SK-N-SH treated with all-trans-retinoic acid at 6 μM for 48 hours (cell line): ENCODE data around the gene CELF1.

Experiments
- ATAC-seq: fragments of 200-7000 bp; cut with Tn5 transposase; 3 replicates; pipeline ENCODE4 v1.9.1; 2020; ENCODE audit warnings: mild to moderate bottlenecking, moderate library complexity
- ARNTL ChIP-seq: fragments of 450-650 bp; formaldehyde crosslinking; IDR thresholded peaks from 2 replicates; pipeline ENCODE4 v1.5.0; 2020; ENCODE audit warnings: low read depth, mild to moderate bottlenecking, moderate library complexity, borderline replicate concordance
- BACH2 ChIP-seq: fragments of 250-450 bp; sonication (Bioruptor Pico); IDR thresholded peaks from 2 replicates; pipeline ENCODE4 v1.9.0; 2021; ENCODE audit warnings: mild to moderate bottlenecking, borderline replicate concordance
- CSDC2 ChIP-seq: fragments of 250-450 bp; sonication (Bioruptor Pico); IDR thresholded peaks from 2 replicates; pipeline ENCODE4 v1.5.0; 2020; ENCODE audit warnings: mild to moderate bottlenecking, moderate library complexity
- ESRRG ChIP-seq: fragments of 250-450 bp; sonication (Bioruptor Pico); IDR thresholded peaks from 2 replicates; pipeline ENCODE4 v1.6.1; 2021; ENCODE audit warnings: mild to moderate bottlenecking
- GLIS3 ChIP-seq: fragments of 250-450 bp; sonication (Bioruptor Pico); IDR thresholded peaks from 2 replicates; pipeline ENCODE4 v1.5.0; 2020; ENCODE audit warnings: mild to moderate bottlenecking, moderate library complexity
- ISL1 ChIP-seq: fragments of 250-450 bp; sonication (Bioruptor Pico); IDR thresholded peaks from 2 replicates; pipeline ENCODE4 v2.1.2; 2022; ENCODE audit warnings: mild to moderate bottlenecking, moderate library complexity
- OSR1 ChIP-seq: fragments of 250-450 bp; sonication (Bioruptor Pico); IDR thresholded peaks from 2 replicates; pipeline ENCODE4 v1.8.0; 2022; ENCODE audit warnings: moderate library complexity, mild to moderate bottlenecking, inconsistent platforms
- PPARA ChIP-seq: fragments of 250-450 bp; sonication (Bioruptor Pico); IDR thresholded peaks from 2 replicates; pipeline ENCODE4 v1.5.0; 2020; ENCODE audit warnings: mild to moderate bottlenecking, borderline replicate concordance
- RARB ChIP-seq: fragments of 250-450 bp; sonication (Bioruptor Pico); IDR thresholded peaks from 2 replicates; pipeline ENCODE4 v1.8.0; 2021; ENCODE audit warnings: mild to moderate bottlenecking, moderate library complexity
- SNAI2 ChIP-seq: fragments of 250-450 bp; sonication (Bioruptor Pico); IDR thresholded peaks from 2 replicates; pipeline ENCODE4 v1.5.0; 2020; ENCODE audit warnings: mild to moderate bottlenecking, moderate library complexity
- TCF4 ChIP-seq: fragments of 250-450 bp; sonication (Bioruptor Pico); IDR thresholded peaks from 2 replicates; pipeline ENCODE4 v1.8.0; 2021; ENCODE audit warnings: mild to moderate bottlenecking, moderate library complexity, borderline replicate concordance
- TOX ChIP-seq: fragments of 250-450 bp; sonication (Bioruptor Pico); IDR thresholded peaks from 2 replicates; pipeline ENCODE4 v1.8.0; 2021; ENCODE audit warnings: mild to moderate bottlenecking, moderate library complexity, borderline replicate concordance
- ZC3H10 ChIP-seq: fragments of 250-450 bp; sonication (Bioruptor Pico); IDR thresholded peaks from 2 replicates; pipeline ENCODE4 v1.5.1; 2021; ENCODE audit warnings: mild to moderate bottlenecking, moderate library complexity
- ZFP3 ChIP-seq: fragments of 250-450 bp; sonication (Bioruptor Pico); IDR thresholded peaks from 2 replicates; pipeline ENCODE4 v1.5.0; 2020; ENCODE audit warnings: mild to moderate bottlenecking, moderate library complexity
- ZFP30 ChIP-seq: fragments of 450-650 bp; formaldehyde crosslinking; IDR thresholded peaks from 2 replicates; pipeline ENCODE4 v1.5.0; 2022; ENCODE audit warnings: mild to moderate bottlenecking, moderate library complexity
- ZNF565 ChIP-seq: fragments of 450-650 bp; formaldehyde crosslinking; conservative IDR thresholded peaks from 2 replicates; pipeline ENCODE4 v1.5.0; 2020; ENCODE audit warnings: low read depth, mild to moderate bottlenecking, moderate library complexity
- ZNF70 ChIP-seq: fragments of 450-650 bp; formaldehyde crosslinking; IDR thresholded peaks from 2 replicates; pipeline ENCODE4 v1.5.0; 2020; ENCODE audit warnings: mild to moderate bottlenecking, moderate library complexity
- ZNF8 ChIP-seq: fragments of 450-650 bp; formaldehyde crosslinking; IDR thresholded peaks from 2 replicates; pipeline ENCODE4 v1.5.0; 2020; ENCODE audit warnings: mild to moderate bottlenecking, moderate library complexity
- TF ChIP-seq, protein P1 (sequence below): fragments of 250-450 bp; sonication (Bioruptor Pico); IDR thresholded peaks from 2 replicates; pipeline ENCODE4 v1.5.1; 2021; ENCODE audit warnings: mild to moderate bottlenecking, moderate library complexity
- TF ChIP-seq, protein P2 (sequence below): fragments of 250-450 bp; sonication (Bioruptor Pico); IDR thresholded peaks from 2 replicates; pipeline ENCODE4 v1.5.0; 2020; ENCODE audit warnings: mild to moderate bottlenecking, moderate library complexity
- TF ChIP-seq, protein P3 (sequence below): fragments of 250-450 bp; sonication (Bioruptor Pico); IDR thresholded peaks from 2 replicates; pipeline ENCODE4 v1.8.0; 2021; ENCODE audit warnings: low read depth, mild to moderate bottlenecking, moderate library complexity, borderline replicate concordance
- TF ChIP-seq, protein P4 (sequence below): fragments of 250-450 bp; sonication (Bioruptor Pico); IDR thresholded peaks from 2 replicates; pipeline ENCODE4 v1.8.0; 2020; ENCODE audit warnings: mild to moderate bottlenecking, moderate library complexity, borderline replicate concordance
- TF ChIP-seq, protein P5 (sequence below): fragments of 250-450 bp; sonication (Bioruptor Pico); IDR thresholded peaks from 2 replicates; pipeline ENCODE4 v1.5.1; 2020; ENCODE audit warnings: low read depth, mild to moderate bottlenecking, moderate library complexity

Gene CELF1

DNA sequence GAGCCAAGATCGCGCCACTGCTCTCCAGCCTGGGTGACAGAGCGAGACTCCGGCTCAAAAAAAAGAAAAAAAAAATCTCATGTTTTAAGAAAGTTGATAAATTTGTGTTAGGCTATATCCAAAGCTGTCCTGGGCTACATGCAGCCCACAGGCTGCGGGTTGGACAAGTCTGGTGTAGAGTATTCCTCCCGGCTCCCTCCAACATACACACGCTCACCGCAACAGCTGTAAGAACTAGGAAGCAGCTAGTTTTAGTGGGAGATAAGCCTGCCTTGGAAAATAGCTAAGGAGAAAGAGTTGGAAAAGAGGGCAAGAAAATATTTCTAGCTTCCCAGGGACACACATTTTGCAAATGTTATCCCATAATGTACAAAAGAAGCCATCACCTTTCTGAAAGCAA lies 46.6 kb downstream of the CELF1 start:
- TF ChIP-seq, protein P1, sequence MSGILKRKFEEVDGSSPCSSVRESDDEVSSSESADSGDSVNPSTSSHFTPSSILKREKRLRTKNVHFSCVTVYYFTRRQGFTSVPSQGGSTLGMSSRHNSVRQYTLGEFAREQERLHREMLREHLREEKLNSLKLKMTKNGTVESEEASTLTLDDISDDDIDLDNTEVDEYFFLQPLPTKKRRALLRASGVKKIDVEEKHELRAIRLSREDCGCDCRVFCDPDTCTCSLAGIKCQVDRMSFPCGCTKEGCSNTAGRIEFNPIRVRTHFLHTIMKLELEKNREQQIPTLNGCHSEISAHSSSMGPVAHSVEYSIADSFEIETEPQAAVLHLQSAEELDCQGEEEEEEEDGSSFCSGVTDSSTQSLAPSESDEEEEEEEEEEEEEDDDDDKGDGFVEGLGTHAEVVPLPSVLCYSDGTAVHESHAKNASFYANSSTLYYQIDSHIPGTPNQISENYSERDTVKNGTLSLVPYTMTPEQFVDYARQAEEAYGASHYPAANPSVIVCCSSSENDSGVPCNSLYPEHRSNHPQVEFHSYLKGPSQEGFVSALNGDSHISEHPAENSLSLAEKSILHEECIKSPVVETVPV (CRISPR knock-in tag): no peak
- TF ChIP-seq TOX (CRISPR knock-in tag): no peak
- TF ChIP-seq ZNF565 (CRISPR knock-in tag): no peak
- TF ChIP-seq, protein P2, sequence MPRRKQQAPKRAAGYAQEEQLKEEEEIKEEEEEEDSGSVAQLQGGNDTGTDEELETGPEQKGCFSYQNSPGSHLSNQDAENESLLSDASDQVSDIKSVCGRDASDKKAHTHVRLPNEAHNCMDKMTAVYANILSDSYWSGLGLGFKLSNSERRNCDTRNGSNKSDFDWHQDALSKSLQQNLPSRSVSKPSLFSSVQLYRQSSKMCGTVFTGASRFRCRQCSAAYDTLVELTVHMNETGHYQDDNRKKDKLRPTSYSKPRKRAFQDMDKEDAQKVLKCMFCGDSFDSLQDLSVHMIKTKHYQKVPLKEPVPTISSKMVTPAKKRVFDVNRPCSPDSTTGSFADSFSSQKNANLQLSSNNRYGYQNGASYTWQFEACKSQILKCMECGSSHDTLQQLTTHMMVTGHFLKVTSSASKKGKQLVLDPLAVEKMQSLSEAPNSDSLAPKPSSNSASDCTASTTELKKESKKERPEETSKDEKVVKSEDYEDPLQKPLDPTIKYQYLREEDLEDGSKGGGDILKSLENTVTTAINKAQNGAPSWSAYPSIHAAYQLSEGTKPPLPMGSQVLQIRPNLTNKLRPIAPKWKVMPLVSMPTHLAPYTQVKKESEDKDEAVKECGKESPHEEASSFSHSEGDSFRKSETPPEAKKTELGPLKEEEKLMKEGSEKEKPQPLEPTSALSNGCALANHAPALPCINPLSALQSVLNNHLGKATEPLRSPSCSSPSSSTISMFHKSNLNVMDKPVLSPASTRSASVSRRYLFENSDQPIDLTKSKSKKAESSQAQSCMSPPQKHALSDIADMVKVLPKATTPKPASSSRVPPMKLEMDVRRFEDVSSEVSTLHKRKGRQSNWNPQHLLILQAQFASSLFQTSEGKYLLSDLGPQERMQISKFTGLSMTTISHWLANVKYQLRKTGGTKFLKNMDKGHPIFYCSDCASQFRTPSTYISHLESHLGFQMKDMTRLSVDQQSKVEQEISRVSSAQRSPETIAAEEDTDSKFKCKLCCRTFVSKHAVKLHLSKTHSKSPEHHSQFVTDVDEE (CRISPR knock-in tag): no peak
- TF ChIP-seq, protein P3, sequence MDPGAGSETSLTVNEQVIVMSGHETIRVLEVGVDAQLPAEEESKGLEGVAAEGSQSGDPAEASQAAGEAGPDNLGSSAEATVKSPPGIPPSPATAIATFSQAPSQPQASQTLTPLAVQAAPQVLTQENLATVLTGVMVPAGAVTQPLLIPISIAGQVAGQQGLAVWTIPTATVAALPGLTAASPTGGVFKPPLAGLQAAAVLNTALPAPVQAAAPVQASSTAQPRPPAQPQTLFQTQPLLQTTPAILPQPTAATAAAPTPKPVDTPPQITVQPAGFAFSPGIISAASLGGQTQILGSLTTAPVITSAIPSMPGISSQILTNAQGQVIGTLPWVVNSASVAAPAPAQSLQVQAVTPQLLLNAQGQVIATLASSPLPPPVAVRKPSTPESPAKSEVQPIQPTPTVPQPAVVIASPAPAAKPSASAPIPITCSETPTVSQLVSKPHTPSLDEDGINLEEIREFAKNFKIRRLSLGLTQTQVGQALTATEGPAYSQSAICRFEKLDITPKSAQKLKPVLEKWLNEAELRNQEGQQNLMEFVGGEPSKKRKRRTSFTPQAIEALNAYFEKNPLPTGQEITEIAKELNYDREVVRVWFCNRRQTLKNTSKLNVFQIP: no peak
- TF ChIP-seq RARB (CRISPR knock-in tag): no peak
- no peak for TF ChIP-seq ARNTL (CRISPR knock-in tag)
- no peak for TF ChIP-seq BACH2 (CRISPR knock-in tag)
- no peak for TF ChIP-seq PPARA (CRISPR knock-in tag)
- TF ChIP-seq ZNF70 (CRISPR knock-in tag): no peak
- TF ChIP-seq ZC3H10 (CRISPR knock-in tag): no peak
- TF ChIP-seq SNAI2 (CRISPR knock-in tag): no peak
- no peak for TF ChIP-seq ISL1
- TF ChIP-seq, all 23 proteins: peak for 0
- ATAC-seq: no peak

DNA sequence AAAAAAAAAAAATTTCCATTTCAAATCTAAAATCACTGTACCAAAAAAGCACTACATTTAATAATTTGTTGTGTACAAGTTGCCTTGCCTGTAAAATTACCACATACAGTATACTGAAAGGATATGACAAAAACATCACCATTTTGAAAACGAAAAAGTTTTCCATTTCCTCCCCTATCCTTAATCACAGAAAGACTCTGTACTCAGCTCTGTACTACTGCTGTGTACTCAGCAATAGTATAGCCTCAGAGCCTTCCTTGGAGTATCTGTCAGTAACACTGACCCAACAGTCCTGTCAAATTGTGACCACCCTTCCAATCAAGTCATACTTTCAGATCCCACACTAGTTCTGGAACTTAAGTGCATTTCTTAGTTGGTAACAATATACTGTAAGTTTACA lies 48.0 kb downstream of the CELF1 start:
- ATAC-seq: no peak
- TF ChIP-seq ZFP3 (CRISPR knock-in tag) (no peak), ISL1 (no peak), ARNTL (CRISPR knock-in tag) (no peak)
- TF ChIP-seq, all 23 proteins: peak for 0

DNA sequence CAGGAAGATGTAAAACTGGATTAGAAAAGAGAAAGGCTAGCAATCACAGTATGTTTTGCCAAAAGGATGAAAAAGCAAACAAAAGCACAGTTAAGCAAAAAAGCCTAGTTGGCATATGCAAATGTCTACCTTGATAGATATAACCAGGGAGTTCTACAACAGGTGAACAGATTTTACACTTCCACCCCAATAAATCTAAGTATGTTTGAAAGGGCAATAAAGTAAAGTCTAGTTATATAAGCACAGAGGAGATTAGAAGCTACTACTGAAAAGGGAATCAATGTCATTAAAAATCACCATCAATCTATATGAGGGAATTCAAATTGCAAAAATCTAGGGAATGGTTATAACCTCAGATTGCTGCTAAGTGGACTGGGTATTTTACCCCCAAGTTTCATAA lies 49.7 kb downstream of the CELF1 start:
- ATAC-seq: no peak
- no peak for TF ChIP-seq ZFP3 (CRISPR knock-in tag)
- TF ChIP-seq ISL1: no peak
- TF ChIP-seq RARB (CRISPR knock-in tag): no peak
- TF ChIP-seq ZFP30: no peak
- TF ChIP-seq ESRRG (CRISPR knock-in tag): no peak
- no peak for TF ChIP-seq GLIS3 (CRISPR knock-in tag)
- TF ChIP-seq PPARA (CRISPR knock-in tag): no peak
- TF ChIP-seq OSR1 (CRISPR knock-in tag): no peak
- no peak for TF ChIP-seq SNAI2 (CRISPR knock-in tag)
- TF ChIP-seq BACH2 (CRISPR knock-in tag): no peak
- no peak for TF ChIP-seq CSDC2 (CRISPR knock-in tag)
- no peak for TF ChIP-seq ARNTL (CRISPR knock-in tag)
- TF ChIP-seq, protein P2 (CRISPR knock-in tag): no peak
- TF ChIP-seq, protein P4, sequence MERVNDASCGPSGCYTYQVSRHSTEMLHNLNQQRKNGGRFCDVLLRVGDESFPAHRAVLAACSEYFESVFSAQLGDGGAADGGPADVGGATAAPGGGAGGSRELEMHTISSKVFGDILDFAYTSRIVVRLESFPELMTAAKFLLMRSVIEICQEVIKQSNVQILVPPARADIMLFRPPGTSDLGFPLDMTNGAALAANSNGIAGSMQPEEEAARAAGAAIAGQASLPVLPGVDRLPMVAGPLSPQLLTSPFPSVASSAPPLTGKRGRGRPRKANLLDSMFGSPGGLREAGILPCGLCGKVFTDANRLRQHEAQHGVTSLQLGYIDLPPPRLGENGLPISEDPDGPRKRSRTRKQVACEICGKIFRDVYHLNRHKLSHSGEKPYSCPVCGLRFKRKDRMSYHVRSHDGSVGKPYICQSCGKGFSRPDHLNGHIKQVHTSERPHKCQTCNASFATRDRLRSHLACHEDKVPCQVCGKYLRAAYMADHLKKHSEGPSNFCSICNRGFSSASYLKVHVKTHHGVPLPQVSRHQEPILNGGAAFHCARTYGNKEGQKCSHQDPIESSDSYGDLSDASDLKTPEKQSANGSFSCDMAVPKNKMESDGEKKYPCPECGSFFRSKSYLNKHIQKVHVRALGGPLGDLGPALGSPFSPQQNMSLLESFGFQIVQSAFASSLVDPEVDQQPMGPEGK (CRISPR knock-in tag): no peak
- TF ChIP-seq ZNF70 (CRISPR knock-in tag): no peak
- TF ChIP-seq, protein P3: no peak
- no peak for TF ChIP-seq TCF4
- TF ChIP-seq, protein P5, sequence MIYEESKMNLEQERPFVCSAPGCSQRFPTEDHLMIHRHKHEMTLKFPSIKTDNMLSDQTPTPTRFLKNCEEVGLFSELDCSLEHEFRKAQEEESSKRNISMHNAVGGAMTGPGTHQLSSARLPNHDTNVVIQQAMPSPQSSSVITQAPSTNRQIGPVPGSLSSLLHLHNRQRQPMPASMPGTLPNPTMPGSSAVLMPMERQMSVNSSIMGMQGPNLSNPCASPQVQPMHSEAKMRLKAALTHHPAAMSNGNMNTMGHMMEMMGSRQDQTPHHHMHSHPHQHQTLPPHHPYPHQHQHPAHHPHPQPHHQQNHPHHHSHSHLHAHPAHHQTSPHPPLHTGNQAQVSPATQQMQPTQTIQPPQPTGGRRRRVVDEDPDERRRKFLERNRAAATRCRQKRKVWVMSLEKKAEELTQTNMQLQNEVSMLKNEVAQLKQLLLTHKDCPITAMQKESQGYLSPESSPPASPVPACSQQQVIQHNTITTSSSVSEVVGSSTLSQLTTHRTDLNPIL: no peak
- no peak for TF ChIP-seq ZNF8 (CRISPR knock-in tag)
